CD4-positive, alpha-beta memory T cell (primary cell): ENCODE results near the gene ZNF366. TPM values are rescaled to one million over a fixed set of nuclear protein-coding genes. Genes with fewer than 3 reads are reported as not detected.

Experiments
- CTCF ChIA-PET: fragments of 350-600 bp; sonication (Branson Sonifier 250); formaldehyde crosslinking; loops from one replicate; lab custom pipeline; 2021; ENCODE audit warnings: inconsistent platforms; ENCODE audit not compliant: partially characterized antibody; lab: Charles Lee
- POLR2A ChIA-PET: fragments of 350-600 bp; sonication (Branson Sonifier 250); formaldehyde crosslinking; loops from one replicate; lab custom pipeline; 2021; ENCODE audit not compliant: partially characterized antibody; lab: Charles Lee
- DNase-seq, 5 donors: peaks; one replicate each; pipeline versions ENCODE4 v3.0.0 to v3.0.0-alpha.2; 2020 to 2022; ENCODE audit warnings: mixed read lengths in 1 of 5
- H3K27ac ChIP-seq: one replicate; pipeline ENCODE4 v1.7.0; 2013; ENCODE audit warnings: low read depth, low read length
- H3K27me3 ChIP-seq: 2 replicates; pipeline ENCODE4 v1.7.0; 2013; ENCODE audit warnings: mild to moderate bottlenecking, low read length, moderate library complexity; ENCODE audit not compliant: insufficient read depth
- H3K36me3 ChIP-seq: 2 replicates; pipeline ENCODE4 v1.7.0; 2013; ENCODE audit warnings: mild to moderate bottlenecking, low read length, moderate library complexity; ENCODE audit not compliant: insufficient read depth
- H3K4me1 ChIP-seq: 2 replicates; pipeline ENCODE4 v1.7.0; 2013; ENCODE audit warnings: mild to moderate bottlenecking, low read length, moderate library complexity; ENCODE audit not compliant: insufficient read depth
- H3K4me3 ChIP-seq, 2 donors: one replicate each; pipeline ENCODE4 v1.7.0; 2013; ENCODE audit warnings: low read length in 2 of 2, mild to moderate bottlenecking in 1 of 2
- H3K9me3 ChIP-seq, 2 donors: one replicate each; pipeline ENCODE4 v1.7.0; 2013; ENCODE audit warnings: low read length in 2 of 2, control low read depth in 1 of 2; ENCODE audit not compliant: control insufficient read depth in 1 of 2
- H3K27ac Mint-ChIP-seq, 7 donors: one replicate each; pipeline ENCODE4 v1.8.0; 2020 to 2021; ENCODE audit warnings: mixed read lengths in 7 of 7, mild to moderate bottlenecking in 6 of 7, inconsistent platforms in 3 of 7, moderate library complexity in 3 of 7
- H3K27me3 Mint-ChIP-seq, 2 donors: one replicate each; pipeline ENCODE4 v1.8.0; 2020 to 2021; ENCODE audit warnings: mixed read lengths in 2 of 2
- H3K36me3 Mint-ChIP-seq, 2 donors: one replicate each; pipeline ENCODE4 v1.8.0; 2020 to 2021; ENCODE audit warnings: mixed read lengths in 2 of 2, inconsistent platforms in 1 of 2, mild to moderate bottlenecking in 1 of 2
- H3K4me1 Mint-ChIP-seq, 4 donors: one replicate each; pipeline ENCODE4 v1.8.0; 2020 to 2021; ENCODE audit warnings: mixed read lengths in 4 of 4, mild to moderate bottlenecking in 1 of 4
- H3K4me3 Mint-ChIP-seq, 8 donors: one replicate each; pipeline ENCODE4 v1.8.0; 2020 to 2021; ENCODE audit warnings: mixed read lengths in 8 of 8, mild to moderate bottlenecking in 7 of 8, moderate library complexity in 6 of 8, inconsistent platforms in 3 of 8
- H3K9me3 Mint-ChIP-seq, 8 donors: one replicate each; pipeline ENCODE4 v1.8.0; 2020 to 2021; ENCODE audit warnings: mixed read lengths in 8 of 8, mild to moderate bottlenecking in 5 of 8, inconsistent platforms in 3 of 8, moderate library complexity in 1 of 8
- intact Hi-C: fragments of 100-400 bp; cut with micrococcal nuclease; formaldehyde crosslinking; loops from one replicate; pipeline ENCODE4 v1.15.1; 2023
- polyA plus RNA-seq, 2 donors: library from polyadenylated mRNA; unstranded; fragments of 300-500 nt; fragmentation: Illumina TruSeq; gene quantifications; one replicate each; pipeline ENCODE4 v1.2.3, GENCODE V29; 2021
- total RNA-seq, 2 experiments: library from RNA; stranded (reverse); gene quantifications; one replicate each; pipeline ENCODE4 v1.2.3, GENCODE V29; 2021

The ZNF366 gene
- total and polyA plus RNA-seq, 4 experiments from 2014 or later: 0.29 to 0.58 TPM; not detected in 2

GRCh38 chr5:72458407-72458806, 48.8 kb downstream of the ZNF366 start:
- Mint-ChIP-seq H3K9me3 (peaks cover 0 to 4% (median 0%) of the 10 kb centered on the region in 8 donors), H3K36me3 (no peaks in the 10 kb centered on the region), H3K27me3 (peaks cover 0 to 4% of the 10 kb centered on the region in 2 donors), H3K4me3 (no peak overlapping the region), H3K27ac (no peak overlapping the region), H3K4me1 (no peaks in the 10 kb centered on the region)
- Histone ChIP-seq H3K9me3 (no peaks in the 10 kb centered on the region), H3K27me3 (no peaks in the 10 kb centered on the region), H3K36me3 (no peaks in the 10 kb centered on the region), H3K4me1 (no peaks in the 10 kb centered on the region), H3K4me3 (no peak overlapping the region), H3K27ac (no peak overlapping the region)
- intact Hi-C loops: no loop called here
- ChIA-PET POLR2A (no interaction called here), CTCF (no interaction called here)
- DNase-seq: no peak

- intact Hi-C loops: no loop called here
- Histone ChIP-seq H3K36me3 (no peaks in the 10 kb centered on the region), H3K4me3 (no peak overlapping the region), H3K4me1 (no peaks in the 10 kb centered on the region), H3K9me3 (no peaks in the 10 kb centered on the region), H3K27me3 (no peaks in the 10 kb centered on the region), H3K27ac (no peak overlapping the region)
- Mint-ChIP-seq H3K4me3 (no peak overlapping the region), H3K27ac (no peak overlapping the region), H3K36me3 (no peaks in the 10 kb centered on the region), H3K27me3 (no peaks in the 10 kb centered on the region), H3K4me1 (no peaks in the 10 kb centered on the region), H3K9me3 (peaks cover 0 to 4% (median 0%) of the 10 kb centered on the region in 8 donors)
- CTCF ChIA-PET: no interaction called here
- no peak for DNase-seq
- POLR2A ChIA-PET: no interaction called here
Observed at GRCh38 chr5:72457491-72457890, 49.7 kb downstream of the ZNF366 start.

GRCh38 chr5:72456391-72457074, 50.7 kb downstream of the ZNF366 start:
- Mint-ChIP-seq H3K4me3 (no peak overlapping the region), H3K9me3 (peaks cover 0 to 4% (median 0%) of the 10 kb centered on the region in 8 donors), H3K4me1 (no peaks in the 10 kb centered on the region), H3K27ac (no peak overlapping the region), H3K36me3 (no peaks in the 10 kb centered on the region), H3K27me3 (no peaks in the 10 kb centered on the region)
- intact Hi-C loops: no loop called here
- Histone ChIP-seq H3K27ac (no peak overlapping the region), H3K4me1 (no peaks in the 10 kb centered on the region), H3K9me3 (no peaks in the 10 kb centered on the region), H3K4me3 (no peak overlapping the region), H3K27me3 (no peaks in the 10 kb centered on the region), H3K36me3 (no peaks in the 10 kb centered on the region)
- ChIA-PET CTCF (no interaction called here), POLR2A (no interaction called here)
- DNase-seq: no peak

- Histone ChIP-seq H3K4me1 (no peaks in the 10 kb centered on the region), H3K36me3 (no peaks in the 10 kb centered on the region), H3K27ac (no peak overlapping the region), H3K9me3 (no peaks in the 10 kb centered on the region), H3K27me3 (no peaks in the 10 kb centered on the region), H3K4me3 (no peak overlapping the region)
- Mint-ChIP-seq H3K36me3 (no peaks in the 10 kb centered on the region), H3K4me3 (no peak overlapping the region), H3K4me1 (no peaks in the 10 kb centered on the region), H3K27me3 (peaks cover 1 to 2% of the 10 kb centered on the region in 2 donors), H3K27ac (no peak overlapping the region), H3K9me3 (peaks cover 0 to 4% (median 0%) of the 10 kb centered on the region in 8 donors)
- intact Hi-C loops: no loop called here
- POLR2A ChIA-PET: no interaction called here
- CTCF ChIA-PET: no interaction called here
- no peak for DNase-seq
Observed at GRCh38 chr5:72455476-72455875, 51.7 kb downstream of the ZNF366 start.

- H3K4me3 Mint-ChIP-seq: no peak overlapping the region
- POLR2A ChIA-PET: no interaction called here
Observed at GRCh38 chr5:72454996-72455395, 52.2 kb downstream of the ZNF366 start.

GRCh38 chr5:72453246-72453775, 53.9 kb downstream of the ZNF366 start:
- no peak for DNase-seq
- no peak overlapping the region for H3K27ac Mint-ChIP-seq
- no peak overlapping the region for H3K4me3 Mint-ChIP-seq
- no peaks in the 10 kb centered on the region for H3K4me1 ChIP-seq
- H3K27me3 ChIP-seq: no peaks in the 10 kb centered on the region
- no peaks in the 10 kb centered on the region for H3K36me3 Mint-ChIP-seq
- no peak overlapping the region for H3K27ac ChIP-seq
- H3K9me3 ChIP-seq: no peaks in the 10 kb centered on the region
- ChIA-PET POLR2A (no interaction called here), CTCF (no interaction called here)
- H3K27me3 Mint-ChIP-seq: peaks cover 1 to 3% of the 10 kb centered on the region in 2 donors
- intact Hi-C loops: no loop called here
- no peak overlapping the region for H3K4me3 ChIP-seq
- peaks cover 0 to 4% (median 0%) of the 10 kb centered on the region in 8 donors for H3K9me3 Mint-ChIP-seq
- no peaks in the 10 kb centered on the region for H3K36me3 ChIP-seq
- H3K4me1 Mint-ChIP-seq: no peaks in the 10 kb centered on the region

More at GRCh38 chr5:72454996-72455395, 52.2 kb downstream of the ZNF366 start:
- peaks cover 1 to 3% of the 10 kb centered on the region in 2 donors for H3K27me3 Mint-ChIP-seq
- H3K36me3 Mint-ChIP-seq: no peaks in the 10 kb centered on the region
- H3K4me1 Mint-ChIP-seq: no peaks in the 10 kb centered on the region
- peaks cover 0 to 4% (median 0%) of the 10 kb centered on the region in 8 donors for H3K9me3 Mint-ChIP-seq
- H3K27ac Mint-ChIP-seq: no peak overlapping the region
- H3K36me3 ChIP-seq: no peaks in the 10 kb centered on the region
- H3K9me3 ChIP-seq: no peaks in the 10 kb centered on the region
- H3K4me1 ChIP-seq: no peaks in the 10 kb centered on the region
- no peak overlapping the region for H3K27ac ChIP-seq
- H3K27me3 ChIP-seq: no peaks in the 10 kb centered on the region
- CTCF ChIA-PET: no interaction called here
- DNase-seq: no peak
- intact Hi-C loops: no loop called here
- H3K4me3 ChIP-seq: no peak overlapping the region

- H3K27me3 Mint-ChIP-seq: peaks cover 1 to 3% of the 10 kb centered on the region in 2 donors
- H3K27ac Mint-ChIP-seq: no peak overlapping the region
- H3K4me1 ChIP-seq: no peaks in the 10 kb centered on the region
- no peaks in the 10 kb centered on the region for H3K27me3 ChIP-seq
- H3K36me3 ChIP-seq: no peaks in the 10 kb centered on the region
- POLR2A ChIA-PET: no interaction called here
- no peaks in the 10 kb centered on the region for H3K36me3 Mint-ChIP-seq
- CTCF ChIA-PET: no interaction called here
- no peak for DNase-seq
- H3K4me3 ChIP-seq: no peak overlapping the region
- intact Hi-C loops: no loop called here
- no peak overlapping the region for H3K27ac ChIP-seq
- H3K9me3 Mint-ChIP-seq: peaks cover 0 to 4% (median 0%) of the 10 kb centered on the region in 8 donors
- H3K9me3 ChIP-seq: no peaks in the 10 kb centered on the region
- no peaks in the 10 kb centered on the region for H3K4me1 Mint-ChIP-seq
- no peak overlapping the region for H3K4me3 Mint-ChIP-seq
Observed at GRCh38 chr5:72452515-72453245, 54.5 kb downstream of the ZNF366 start.
